Endodermal cell (in vitro differentiated cells): ENCODE measurements around the gene KIAA1958. TPM values are rescaled to one million over a fixed set of nuclear protein-coding genes. Genes with fewer than 3 reads are reported as not detected.

Source experiments
- DNase-seq: peaks from one replicate; pipeline ENCODE4 v3.0.0-alpha.2; 2017
- H3K27ac ChIP-seq: 2 replicates; pipeline ENCODE4 v1.5.1; 2013; ENCODE audit warnings: mild to moderate bottlenecking, low read depth, low read length, moderate library complexity
- H3K27me3 ChIP-seq: 2 replicates; pipeline ENCODE4 v1.6.1; 2013; ENCODE audit warnings: mild to moderate bottlenecking, low read length, moderate library complexity; ENCODE audit not compliant: insufficient read depth, control insufficient read depth, poor library complexity, severe bottlenecking
- H3K36me3 ChIP-seq: 2 replicates; pipeline ENCODE4 v1.7.0; 2013; ENCODE audit warnings: mild to moderate bottlenecking, low read length, moderate library complexity; ENCODE audit not compliant: control insufficient read depth, insufficient read depth
- H3K4me1 ChIP-seq: one replicate; pipeline ENCODE4 v1.7.0; 2013; ENCODE audit warnings: low read length; ENCODE audit not compliant: control insufficient read depth, insufficient read depth
- H3K4me3 ChIP-seq: 2 replicates; pipeline ENCODE4 v1.5.1; 2013; ENCODE audit warnings: mild to moderate bottlenecking, low read length, moderate library complexity
- H3K9ac ChIP-seq: 2 replicates; pipeline ENCODE4 v1.6.1; 2013; ENCODE audit warnings: mild to moderate bottlenecking, low read length, moderate library complexity; ENCODE audit not compliant: poor library complexity, severe bottlenecking; ENCODE audit errors: extremely low read depth
- H3K9me3 ChIP-seq: 2 replicates; pipeline ENCODE4 v1.6.1; 2013; ENCODE audit warnings: mild to moderate bottlenecking, low read length, moderate library complexity; ENCODE audit not compliant: control insufficient read depth
- H3K27ac Mint-ChIP-seq: 2 replicates; pipeline ENCODE4 v1.8.0; 2020; ENCODE audit warnings: mixed read lengths
- H3K27me3 Mint-ChIP-seq: 2 replicates; pipeline ENCODE4 v1.8.0; 2021; ENCODE audit warnings: mild to moderate bottlenecking, mixed read lengths; ENCODE audit not compliant: insufficient read depth
- H3K36me3 Mint-ChIP-seq: 2 replicates; pipeline ENCODE4 v1.8.0; 2020; ENCODE audit warnings: low read depth, mixed read lengths
- H3K4me1 Mint-ChIP-seq: 2 replicates; pipeline ENCODE4 v1.8.0; 2020; ENCODE audit warnings: mixed read lengths
- H3K4me3 Mint-ChIP-seq: 2 replicates; pipeline ENCODE4 v1.8.0; 2020; ENCODE audit warnings: mild to moderate bottlenecking, moderate library complexity, mixed read lengths
- H3K9me3 Mint-ChIP-seq: 2 replicates; pipeline ENCODE4 v1.8.0; 2020; ENCODE audit warnings: mild to moderate bottlenecking, mixed read lengths
- WGBS, 2 experiments: methylation state at CpG; one replicate each; pipeline versions ENCODE4 v1.1.5 to v1.1.7; 2013; ENCODE audit warnings: missing lambda C conversion rate in 2 of 2, mixed read lengths in 1 of 2; ENCODE audit not compliant: insufficient coverage in 1 of 2, insufficient read length in 1 of 2; 5-methylcytosine and 5-hydroxymethylcytosine counted together
- total RNA-seq, 2 donors: library from RNA; stranded (reverse); fragmentation: NEBNext Ultra II Directional in 1 of 2; extraction: Animal tissue kit (Norgen Biotek cat#: 25700) in 1 of 2; gene quantifications; 2 replicates in 1 of 2; 3 replicates in 1 of 2; pipeline ENCODE4 v1.2.1, GENCODE V29; 2021
- TF ChIP-seq, protein P1 (sequence below): fragments of 200-600 bp; sonication (generic); conservative IDR thresholded peaks from 2 replicates; pipeline ENCODE4 v1.5.0; 2021; ENCODE audit warnings: antibody characterized with exemption, mild to moderate bottlenecking

The KIAA1958 gene
- total RNA-seq, 2 donors from 2014 or later: 44.6 to 50.9 TPM

DNA sequence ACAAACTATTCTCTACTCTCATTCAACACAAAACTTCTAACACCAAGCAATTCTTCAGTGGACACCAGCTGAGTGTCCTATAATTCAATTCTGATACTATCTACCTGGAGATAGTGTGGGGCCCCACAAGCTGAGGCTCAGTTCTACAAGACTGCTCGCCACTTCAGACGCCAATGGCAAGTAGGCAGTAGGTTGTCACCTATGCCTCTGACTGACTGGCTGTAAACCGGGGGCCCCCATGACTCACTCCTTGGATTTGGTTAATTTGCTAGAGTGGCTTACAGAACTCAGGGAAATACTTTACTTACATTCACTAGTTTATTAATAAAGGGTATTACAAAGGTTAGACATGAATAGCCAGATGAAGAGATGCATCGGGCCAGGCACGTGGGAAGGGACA is 209.8 kb downstream of the KIAA1958 start:
- DNase-seq: no peak
- no peak overlapping the region for H3K27ac Mint-ChIP-seq
- WGBS, 2 experiments: 97 to 100% methylated on average over 3 to 5 of the region's 5 CpGs

GRCh38 chr9:112699230-112699629 is 212.6 kb downstream of the KIAA1958 start:
- Mint-ChIP-seq H3K4me3 (no peak overlapping the region), H3K4me1 (peaks cover 3% of the 10 kb centered on the region), H3K36me3 (peaks cover 37% of the 10 kb centered on the region), H3K9me3 (no peaks in the 10 kb centered on the region), H3K27me3 (no peaks in the 10 kb centered on the region), H3K27ac (no peak overlapping the region)
- no peak overlapping the region for H3K27ac ChIP-seq
- H3K36me3 ChIP-seq: peaks cover 34% of the 10 kb centered on the region
- peaks cover 3% of the 10 kb centered on the region for H3K4me1 ChIP-seq
- TF ChIP-seq, protein P1, sequence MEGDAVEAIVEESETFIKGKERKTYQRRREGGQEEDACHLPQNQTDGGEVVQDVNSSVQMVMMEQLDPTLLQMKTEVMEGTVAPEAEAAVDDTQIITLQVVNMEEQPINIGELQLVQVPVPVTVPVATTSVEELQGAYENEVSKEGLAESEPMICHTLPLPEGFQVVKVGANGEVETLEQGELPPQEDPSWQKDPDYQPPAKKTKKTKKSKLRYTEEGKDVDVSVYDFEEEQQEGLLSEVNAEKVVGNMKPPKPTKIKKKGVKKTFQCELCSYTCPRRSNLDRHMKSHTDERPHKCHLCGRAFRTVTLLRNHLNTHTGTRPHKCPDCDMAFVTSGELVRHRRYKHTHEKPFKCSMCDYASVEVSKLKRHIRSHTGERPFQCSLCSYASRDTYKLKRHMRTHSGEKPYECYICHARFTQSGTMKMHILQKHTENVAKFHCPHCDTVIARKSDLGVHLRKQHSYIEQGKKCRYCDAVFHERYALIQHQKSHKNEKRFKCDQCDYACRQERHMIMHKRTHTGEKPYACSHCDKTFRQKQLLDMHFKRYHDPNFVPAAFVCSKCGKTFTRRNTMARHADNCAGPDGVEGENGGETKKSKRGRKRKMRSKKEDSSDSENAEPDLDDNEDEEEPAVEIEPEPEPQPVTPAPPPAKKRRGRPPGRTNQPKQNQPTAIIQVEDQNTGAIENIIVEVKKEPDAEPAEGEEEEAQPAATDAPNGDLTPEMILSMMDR: no peak
- H3K9me3 ChIP-seq: no peaks in the 10 kb centered on the region
- H3K27me3 ChIP-seq: no peaks in the 10 kb centered on the region
- DNase-seq: no peak
- 92 to 100% methylated on average over 1 to 4 of the region's 5 CpGs for WGBS, 2 experiments
- no peak overlapping the region for H3K9ac ChIP-seq
- H3K4me3 ChIP-seq: no peak overlapping the region

More for the DNA sequence above, 209.8 kb downstream of the KIAA1958 start:
- peaks cover 3% of the 10 kb centered on the region for H3K4me1 ChIP-seq
- TF ChIP-seq, protein P1: no peak
- H3K9me3 ChIP-seq: no peaks in the 10 kb centered on the region
- H3K36me3 ChIP-seq: peaks cover 45% of the 10 kb centered on the region
- no peaks in the 10 kb centered on the region for H3K27me3 ChIP-seq
- no peak overlapping the region for H3K4me3 ChIP-seq
- H3K9ac ChIP-seq: no peak overlapping the region
- Mint-ChIP-seq H3K4me1 (peaks cover 3% of the 10 kb centered on the region), H3K9me3 (no peaks in the 10 kb centered on the region), H3K36me3 (peaks cover 47% of the 10 kb centered on the region), H3K27me3 (no peaks in the 10 kb centered on the region), H3K4me3 (no peak overlapping the region)
- H3K27ac ChIP-seq: no peak overlapping the region

- no peaks in the 10 kb centered on the region for H3K27me3 Mint-ChIP-seq
- H3K4me3 Mint-ChIP-seq: no peak overlapping the region
- no peak for DNase-seq
- no peaks in the 10 kb centered on the region for H3K9me3 Mint-ChIP-seq
- TF ChIP-seq, protein P1: no peak
- H3K27ac Mint-ChIP-seq: no peak overlapping the region
- peaks cover 2% of the 10 kb centered on the region for H3K4me1 Mint-ChIP-seq
- Histone ChIP-seq H3K9me3 (no peaks in the 10 kb centered on the region), H3K9ac (no peak overlapping the region), H3K27me3 (no peaks in the 10 kb centered on the region), H3K4me3 (no peak overlapping the region), H3K36me3 (peaks cover 34% of the 10 kb centered on the region), H3K27ac (no peak overlapping the region), H3K4me1 (peaks cover 3% of the 10 kb centered on the region)
- peaks cover 40% of the 10 kb centered on the region for H3K36me3 Mint-ChIP-seq
These were observed 213.5 kb downstream of the KIAA1958 start for GRCh38 chr9:112700085-112700484.
